ENCODE data around the gene DMBX1.

Gene DMBX1

DNA sequence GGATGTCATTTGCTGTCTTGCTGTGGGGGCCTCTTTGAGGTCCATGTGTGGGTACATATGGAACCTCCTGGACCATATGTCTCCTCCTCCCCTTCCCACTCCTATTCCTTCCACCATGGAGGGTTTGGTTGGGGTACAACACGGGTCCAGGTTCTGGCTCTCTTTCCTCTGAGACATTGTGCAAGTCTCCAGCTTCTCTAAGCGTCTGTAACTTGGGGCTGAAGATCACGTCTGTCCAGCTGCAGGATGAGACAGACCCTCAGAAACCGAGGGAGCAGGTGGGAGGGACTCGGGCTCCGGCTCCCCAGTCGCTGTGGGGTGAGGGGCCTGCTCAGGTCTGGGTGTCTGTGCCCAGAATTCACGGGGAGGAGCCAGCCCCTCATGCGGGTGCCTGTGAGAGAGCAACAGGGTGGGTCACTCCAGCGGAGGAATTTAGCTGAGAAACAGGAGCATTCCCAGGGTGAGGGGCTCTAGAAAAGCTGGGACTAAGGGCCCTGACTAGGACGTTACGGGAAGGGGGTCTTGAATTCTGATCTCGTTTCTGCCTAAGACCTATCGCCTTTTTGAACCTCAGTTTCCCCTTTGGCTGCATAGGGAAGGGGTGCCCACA is 42.0 kb upstream of the DMBX1 start:
- no peak overlapping the region for H3K4me3 ChIP-seq (ENCODE audit: control insufficient read depth, low read depth, low read length)
- no peak for DNase-seq (ENCODE audit: low read depth)
- TF ChIP-seq CTCF (conservative IDR thresholded peaks at IDR 0.05; ENCODE audit: control insufficient read depth, insufficient read depth, low read depth, low read length), result no peak

DNA sequence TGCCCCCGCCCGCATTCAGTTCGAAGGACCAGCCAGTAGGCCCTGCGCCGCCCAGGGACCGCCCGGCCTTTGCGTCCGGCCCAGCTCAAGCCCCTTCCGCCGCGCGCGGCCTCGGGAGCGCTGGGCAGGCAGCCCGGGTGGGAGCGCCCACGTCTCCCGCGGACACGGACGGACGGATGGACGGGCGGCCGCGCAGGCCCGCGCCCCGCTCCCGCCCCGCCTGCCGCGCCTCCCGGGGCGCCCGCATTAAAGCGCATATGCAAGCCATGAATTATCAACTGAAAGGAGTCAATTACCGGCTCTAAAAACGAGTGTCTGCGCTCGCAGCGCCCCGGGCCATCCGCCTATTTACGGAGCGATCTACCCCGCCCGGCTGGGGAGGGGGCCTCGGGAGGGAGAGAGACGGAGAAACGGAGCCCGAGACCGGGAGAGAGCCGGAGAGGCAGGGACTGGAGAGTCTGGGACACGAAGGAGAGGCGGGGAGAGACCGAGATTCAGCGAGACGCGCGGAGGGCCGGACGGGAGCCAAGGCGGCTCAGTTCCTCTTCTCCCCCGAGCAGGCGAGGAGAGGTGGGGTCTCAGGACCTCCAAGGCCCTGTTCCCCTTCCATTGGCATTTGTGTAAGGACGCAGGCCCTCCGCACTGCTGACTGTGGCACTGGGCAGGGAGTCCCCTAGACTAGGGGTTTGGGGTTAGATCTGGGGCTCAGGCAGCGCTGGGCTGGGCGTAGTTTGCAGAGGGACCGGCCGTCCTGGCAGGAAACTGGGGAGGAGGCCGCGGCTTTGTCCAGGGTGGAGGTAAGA is 41.3 kb upstream of the DMBX1 start:
- H3K4me3 ChIP-seq (ENCODE audit: control insufficient read depth, low read depth, low read length), result no peak overlapping the region
- no peak for DNase-seq (ENCODE audit: low read depth)
- TF ChIP-seq CTCF (conservative IDR thresholded peaks at IDR 0.05; ENCODE audit: control insufficient read depth, insufficient read depth, low read depth, low read length), result no peak

DNA sequence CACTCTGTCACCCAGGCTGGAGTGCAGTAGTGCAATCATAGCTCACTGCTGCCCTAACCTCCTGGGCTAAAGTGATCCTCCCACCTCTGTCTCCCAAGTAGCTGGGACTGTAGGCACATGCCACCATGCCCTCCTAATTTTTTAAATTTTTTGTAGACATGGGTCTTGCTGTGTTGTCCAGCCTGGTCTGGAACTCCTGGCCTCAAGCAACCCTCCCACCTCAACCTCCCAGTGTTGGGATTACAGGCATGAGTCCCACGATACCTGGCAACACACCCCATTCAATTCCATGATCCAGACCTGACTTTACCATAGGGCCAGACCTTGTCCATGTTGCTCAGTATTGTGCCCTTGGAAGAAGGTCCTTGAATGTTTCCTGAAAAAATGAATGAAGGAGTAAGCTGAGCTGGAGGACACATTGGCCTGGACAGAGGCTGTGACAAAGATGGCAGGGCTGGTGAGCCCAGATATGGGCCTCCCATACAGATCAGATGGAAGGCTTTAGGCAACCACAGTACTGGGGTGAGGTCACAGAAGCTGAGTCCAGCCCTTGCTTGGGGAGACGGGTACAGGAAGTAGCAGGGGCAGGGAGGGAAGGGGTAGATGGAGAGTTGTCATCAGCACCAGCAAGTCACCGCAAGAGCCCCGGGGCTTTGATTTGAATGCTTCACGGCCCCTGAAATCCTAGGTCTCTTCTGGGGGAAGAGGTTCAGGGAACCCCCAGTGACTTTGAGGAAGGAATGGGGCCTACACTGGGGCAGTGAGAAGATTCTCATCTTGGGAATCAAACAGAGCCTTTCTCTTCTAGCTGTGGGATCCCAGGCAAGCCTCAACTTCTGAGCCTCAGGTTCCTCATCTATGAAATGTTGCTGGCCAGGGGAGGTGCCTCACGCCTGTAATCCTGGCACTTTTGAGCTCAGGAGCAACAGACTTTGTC is 40.1 kb upstream of the DMBX1 start:
- TF ChIP-seq CTCF (conservative IDR thresholded peaks at IDR 0.05; ENCODE audit: control insufficient read depth, insufficient read depth, low read depth, low read length), result no peak
- no peak overlapping the region for H3K4me3 ChIP-seq (ENCODE audit: control insufficient read depth, low read depth, low read length)
- no peak for DNase-seq (ENCODE audit: low read depth)

DNA sequence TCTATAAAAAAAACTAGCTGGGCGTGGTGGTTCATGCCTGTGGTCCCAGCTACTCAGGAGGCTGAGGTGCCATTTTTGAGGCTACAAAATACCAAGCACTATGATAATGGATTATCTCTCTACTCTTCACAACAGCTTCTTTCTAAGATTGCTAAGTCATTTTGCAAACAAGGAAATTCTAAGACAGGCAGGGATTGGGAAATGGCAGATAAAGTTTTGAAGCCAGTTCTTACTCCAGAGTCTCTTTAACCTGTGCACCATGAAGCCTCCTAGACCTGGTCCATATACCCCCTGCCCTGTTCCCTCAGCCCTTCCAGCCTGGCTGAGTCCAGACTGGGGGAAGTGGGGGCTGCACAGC is 39.5 kb upstream of the DMBX1 start:
- DNase-seq (ENCODE audit: low read depth), result no peak
- TF ChIP-seq CTCF (conservative IDR thresholded peaks at IDR 0.05; ENCODE audit: control insufficient read depth, insufficient read depth, low read depth, low read length), result no peak

GRCh38 chr1:46451948-46452930 is 37.4 kb upstream of the DMBX1 start:
- no peak overlapping the region for H3K4me3 ChIP-seq (ENCODE audit: control insufficient read depth, low read depth, low read length)
- no peak for TF ChIP-seq CTCF (conservative IDR thresholded peaks at IDR 0.05; ENCODE audit: control insufficient read depth, insufficient read depth, low read depth, low read length)
- DNase-seq (ENCODE audit: low read depth), result no peak

More for the DNA sequence above, 39.5 kb upstream of the DMBX1 start:
- no peak overlapping the region for H3K4me3 ChIP-seq (ENCODE audit: control insufficient read depth, low read depth, low read length)

DNA sequence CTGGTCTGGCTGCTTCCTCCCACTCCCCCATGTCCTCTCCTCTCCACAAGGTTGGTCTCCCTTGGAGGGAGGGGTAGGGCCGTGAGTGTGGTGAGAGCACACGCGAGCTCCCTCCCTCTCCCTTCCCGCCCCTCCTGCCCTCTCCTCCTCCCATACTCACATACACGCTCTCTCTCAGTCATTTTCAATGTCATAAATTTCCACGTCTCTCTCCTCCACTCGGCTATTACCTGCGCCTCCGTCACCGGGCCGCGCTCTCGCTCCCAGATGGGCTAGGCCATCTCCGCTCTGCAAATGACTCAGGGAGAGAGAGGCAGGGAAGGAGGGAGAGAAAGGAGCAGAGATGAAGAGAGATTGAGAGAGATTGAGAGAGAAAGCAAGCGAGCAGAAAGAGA is 36.7 kb upstream of the DMBX1 start:
- H3K4me3 ChIP-seq (ENCODE audit: control insufficient read depth, low read depth, low read length), result no peak overlapping the region
- DNase-seq (ENCODE audit: low read depth), result no peak
- TF ChIP-seq CTCF (conservative IDR thresholded peaks at IDR 0.05; ENCODE audit: control insufficient read depth, insufficient read depth, low read depth, low read length), result no peak

Measured in fibroblast of mammary gland (primary cell).